GM12801 (cell line): Measurements from ENCODE around the gene SGMS1.

ENCODE experiments used
- TF ChIP-seq, protein P1 (sequence below): IDR thresholded peaks from one replicate; pipeline ENCODE4 v1.5.1; 2011; ENCODE audit warnings: control low read depth; ENCODE audit not compliant: insufficient read length; ENCODE audit errors: extremely low read depth

Gene SGMS1

DNA sequence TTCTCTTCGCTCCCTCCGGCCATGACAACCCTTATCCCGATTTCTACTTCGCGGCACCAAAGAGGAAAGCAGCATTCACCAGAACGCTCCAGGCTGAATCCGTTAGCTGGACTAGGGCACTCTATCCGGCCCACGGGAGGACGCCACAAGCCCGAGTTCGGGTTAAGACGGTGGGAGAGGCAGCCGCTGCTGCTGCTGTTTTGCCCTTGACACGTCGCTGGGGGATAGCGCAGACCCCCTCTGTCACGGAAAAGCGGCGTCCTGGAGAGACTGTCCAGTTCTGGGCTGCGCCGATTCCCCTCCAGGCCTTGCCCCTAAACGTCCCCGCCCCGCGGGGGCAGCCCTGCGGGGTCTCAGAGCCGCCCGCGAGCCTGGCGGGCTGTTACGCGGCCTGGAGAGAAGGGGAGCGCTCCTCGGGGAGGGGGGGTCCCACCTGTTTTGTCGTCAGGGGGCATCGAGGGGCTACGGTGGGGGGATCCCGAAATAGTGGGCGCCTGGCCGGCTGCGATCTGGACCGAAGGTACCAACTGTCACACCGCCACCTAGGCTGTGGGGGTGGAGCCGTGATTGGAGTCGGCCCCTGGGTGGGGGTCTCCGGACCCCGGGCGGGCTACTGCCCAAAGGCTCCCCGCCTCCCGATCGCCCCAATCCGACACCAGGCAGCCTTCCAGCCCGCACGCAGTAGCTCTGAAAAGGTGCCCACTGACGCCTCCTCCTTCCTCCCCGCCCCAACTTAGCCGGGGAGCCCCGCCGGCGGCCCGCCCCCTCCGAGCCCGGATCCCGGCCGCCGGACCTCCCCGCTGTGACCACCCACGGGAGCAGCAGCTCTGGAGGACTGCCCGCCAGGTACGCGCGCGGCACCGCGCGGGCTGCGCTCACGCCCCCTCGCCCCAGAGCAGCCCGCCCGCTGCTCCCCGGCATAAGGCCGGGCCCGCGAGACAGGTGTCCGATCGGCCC is 772 bp downstream of the SGMS1 start:
- TF ChIP-seq, protein P1, sequence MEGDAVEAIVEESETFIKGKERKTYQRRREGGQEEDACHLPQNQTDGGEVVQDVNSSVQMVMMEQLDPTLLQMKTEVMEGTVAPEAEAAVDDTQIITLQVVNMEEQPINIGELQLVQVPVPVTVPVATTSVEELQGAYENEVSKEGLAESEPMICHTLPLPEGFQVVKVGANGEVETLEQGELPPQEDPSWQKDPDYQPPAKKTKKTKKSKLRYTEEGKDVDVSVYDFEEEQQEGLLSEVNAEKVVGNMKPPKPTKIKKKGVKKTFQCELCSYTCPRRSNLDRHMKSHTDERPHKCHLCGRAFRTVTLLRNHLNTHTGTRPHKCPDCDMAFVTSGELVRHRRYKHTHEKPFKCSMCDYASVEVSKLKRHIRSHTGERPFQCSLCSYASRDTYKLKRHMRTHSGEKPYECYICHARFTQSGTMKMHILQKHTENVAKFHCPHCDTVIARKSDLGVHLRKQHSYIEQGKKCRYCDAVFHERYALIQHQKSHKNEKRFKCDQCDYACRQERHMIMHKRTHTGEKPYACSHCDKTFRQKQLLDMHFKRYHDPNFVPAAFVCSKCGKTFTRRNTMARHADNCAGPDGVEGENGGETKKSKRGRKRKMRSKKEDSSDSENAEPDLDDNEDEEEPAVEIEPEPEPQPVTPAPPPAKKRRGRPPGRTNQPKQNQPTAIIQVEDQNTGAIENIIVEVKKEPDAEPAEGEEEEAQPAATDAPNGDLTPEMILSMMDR = no peak

DNA sequence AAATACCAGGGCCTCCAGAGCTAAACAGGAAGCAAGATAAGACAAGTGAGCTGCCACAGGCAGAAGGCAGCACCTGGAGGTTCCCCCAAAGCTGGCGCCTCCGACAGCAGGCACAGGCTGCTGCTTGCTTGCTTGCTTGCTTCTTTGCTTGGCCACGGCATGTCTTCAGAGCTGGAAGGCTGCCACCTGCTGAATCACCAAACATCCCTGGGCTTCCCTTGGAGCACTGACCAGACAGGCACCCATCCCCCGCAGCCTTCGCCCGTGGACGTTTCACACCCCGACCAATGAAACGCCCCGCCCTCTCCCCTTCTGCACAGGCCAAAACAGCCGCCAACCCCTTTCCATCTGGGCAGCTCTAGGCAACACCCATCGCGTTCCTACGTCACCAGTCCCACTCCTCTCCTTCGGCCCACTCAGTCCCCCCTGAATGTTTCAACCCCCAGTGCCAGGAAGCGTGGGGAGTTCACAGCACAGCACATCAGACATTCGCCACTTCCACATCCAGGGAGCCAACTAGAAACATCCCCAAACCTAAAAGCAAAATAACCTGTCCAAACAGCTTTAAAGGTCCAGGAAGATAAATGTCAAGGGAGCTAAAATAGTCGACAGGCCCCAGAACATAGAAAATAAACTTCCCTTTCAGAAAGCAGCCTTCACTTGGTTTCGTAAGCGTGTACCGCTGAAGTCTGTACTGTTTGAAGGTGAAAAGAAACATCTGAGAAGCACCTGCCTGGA is 1.6 kb downstream of the SGMS1 start:
- TF ChIP-seq, protein P1 = no peak

DNA sequence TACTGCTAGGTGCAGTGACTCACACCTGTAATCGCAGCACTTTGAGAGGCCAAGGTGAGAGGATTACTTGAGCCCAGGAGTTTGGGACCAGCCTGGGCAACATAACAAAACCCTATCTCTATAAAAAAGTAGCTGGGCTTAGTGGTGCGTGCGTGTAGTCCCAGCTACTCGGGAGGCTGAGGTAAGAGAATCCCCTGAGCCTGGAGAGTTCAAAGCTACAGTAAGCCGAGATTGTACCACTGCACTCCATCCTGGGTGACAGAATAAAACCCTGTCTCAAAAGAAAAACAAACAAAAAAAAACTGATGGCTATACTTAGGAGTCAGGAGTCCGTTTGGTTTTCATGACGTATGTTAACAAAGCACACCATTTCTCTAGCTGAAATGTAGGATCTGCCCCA is 2.9 kb downstream of the SGMS1 start:
- TF ChIP-seq, protein P1 = no peak

DNA sequence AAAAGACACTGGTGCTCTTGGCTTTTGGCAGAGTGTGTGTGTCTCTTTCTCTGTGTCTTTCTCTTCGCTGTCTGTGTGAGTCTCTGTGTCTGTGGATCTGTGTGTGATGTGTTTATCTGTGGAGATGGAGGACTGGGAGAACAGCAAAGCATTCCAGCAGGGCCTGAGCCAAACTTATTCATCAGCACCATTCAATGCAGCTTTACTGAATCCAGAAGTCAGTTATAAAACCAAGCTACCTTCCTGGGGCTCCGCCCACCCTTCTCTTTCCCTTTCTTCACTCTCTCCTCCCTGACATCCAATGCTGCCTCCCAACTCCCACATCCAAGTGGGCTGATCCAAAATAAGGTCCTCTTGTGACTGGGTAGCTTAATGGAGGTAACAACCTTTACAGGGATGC is 3.9 kb downstream of the SGMS1 start:
- TF ChIP-seq, protein P1 = no peak

DNA sequence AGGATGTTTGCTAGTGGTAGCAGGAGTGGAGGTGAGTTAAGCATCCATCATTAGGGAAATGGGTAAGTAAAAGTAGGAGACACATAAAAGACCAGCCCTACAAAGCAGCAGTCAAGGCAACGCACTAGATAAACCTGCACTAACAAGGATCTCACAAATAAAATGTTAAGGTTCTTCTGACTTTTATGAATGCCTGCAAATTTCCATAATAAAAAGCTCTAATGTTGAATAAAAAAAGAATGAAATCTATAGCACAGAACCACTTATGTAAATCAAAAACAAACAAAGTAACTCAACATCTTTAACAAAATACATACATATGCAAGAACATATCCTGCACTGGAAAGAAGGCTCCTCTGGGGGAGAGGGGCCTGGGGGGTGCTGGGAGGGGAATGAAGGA is 4.6 kb downstream of the SGMS1 start:
- TF ChIP-seq, protein P1 = no peak

DNA sequence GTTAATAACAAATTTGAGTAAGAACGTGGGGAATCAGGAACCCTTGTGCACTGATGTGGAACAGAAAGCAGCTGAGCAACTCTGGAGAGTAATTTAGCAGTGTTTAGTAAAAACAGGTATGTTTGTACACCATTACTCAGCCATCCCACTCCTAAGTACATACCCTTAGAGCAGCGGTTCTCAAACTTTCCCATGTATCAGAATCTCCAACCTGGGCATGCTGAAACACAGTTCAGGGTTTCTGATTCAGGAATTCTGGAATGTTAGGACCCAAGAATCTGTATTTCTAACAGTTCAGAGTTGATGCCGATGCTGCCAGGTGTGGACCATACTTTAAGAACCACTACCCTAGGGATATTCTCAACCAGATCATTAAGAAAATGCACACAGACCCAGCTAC is 5.1 kb downstream of the SGMS1 start:
- TF ChIP-seq, protein P1 = no peak

DNA sequence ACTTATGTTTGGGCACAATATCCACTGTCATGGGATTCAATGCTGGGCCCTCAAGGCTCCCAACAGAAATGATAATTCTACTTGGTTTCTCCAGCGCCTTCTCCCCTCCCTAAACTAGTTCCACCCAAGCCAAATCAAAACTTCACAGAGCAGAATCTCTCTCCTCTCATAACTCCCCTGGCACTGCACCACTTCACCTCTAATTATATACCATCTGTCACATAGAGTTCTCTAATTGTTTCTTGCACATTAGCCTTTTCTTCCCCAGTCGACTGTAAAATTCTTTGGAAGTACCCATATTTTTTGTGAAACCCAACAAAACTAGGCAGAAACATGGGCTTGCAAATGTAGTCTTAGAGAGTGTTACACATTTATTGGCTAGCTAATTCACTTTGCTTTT is 8.1 kb downstream of the SGMS1 start:
- TF ChIP-seq, protein P1 = no peak
